Esophagus squamous epithelium (tissue), 4 donors: ENCODE data around the gene CIDEC.

ENCODE experiments used
- CTCF ChIP-seq, 6 experiments: fragments of 450-650 bp in 4 of 6; fragments of 200-600 bp in 2 of 6; sonication (generic) in 2 of 6; IDR thresholded peaks; one replicate each; pipeline ENCODE4 v1.5.1; 2016 to 2019; ENCODE audit warnings: antibody characterized with exemption in 6 of 6, mild to moderate bottlenecking in 4 of 6, moderate library complexity in 4 of 6
- POLR2A ChIP-seq, 4 donors: fragments of 450-650 bp; IDR thresholded peaks; one replicate each; pipeline ENCODE4 v1.6.1; 2017; ENCODE audit warnings: antibody characterized with exemption in 4 of 4, mild to moderate bottlenecking in 4 of 4, moderate library complexity in 3 of 4

- TF ChIP-seq CTCF (IDR thresholded peaks at IDR 0.05) (no peak), POLR2A (IDR thresholded peaks at IDR 0.05) (no peak)
Measured at GRCh38 chr3:9866639-9867038, 13.4 kb downstream of the CIDEC start.
